SU-DHL-6 (cell line): Measurements from ENCODE around the gene PCIF1.

Experiments used
- EZH2phosphoT487 ChIP-seq: fragments of 200-600 bp; sonication (generic), shearing (Covaris generic); conservative IDR thresholded peaks from 2 replicates; pipeline ENCODE4 v1.6.1; 2018; ENCODE audit warnings: mild to moderate bottlenecking, antibody characterized with exemption, low read length, moderate library complexity, mixed read lengths
- TF ChIP-seq, protein P1 (sequence below): fragments of 200-600 bp; sonication (generic); IDR thresholded peaks from one replicate; pipeline ENCODE4 v1.5.1; 2017; ENCODE audit warnings: antibody characterized with exemption, mild to moderate bottlenecking, low read length, moderate library complexity; ENCODE audit not compliant: insufficient read depth, poor library complexity, severe bottlenecking

DNA sequence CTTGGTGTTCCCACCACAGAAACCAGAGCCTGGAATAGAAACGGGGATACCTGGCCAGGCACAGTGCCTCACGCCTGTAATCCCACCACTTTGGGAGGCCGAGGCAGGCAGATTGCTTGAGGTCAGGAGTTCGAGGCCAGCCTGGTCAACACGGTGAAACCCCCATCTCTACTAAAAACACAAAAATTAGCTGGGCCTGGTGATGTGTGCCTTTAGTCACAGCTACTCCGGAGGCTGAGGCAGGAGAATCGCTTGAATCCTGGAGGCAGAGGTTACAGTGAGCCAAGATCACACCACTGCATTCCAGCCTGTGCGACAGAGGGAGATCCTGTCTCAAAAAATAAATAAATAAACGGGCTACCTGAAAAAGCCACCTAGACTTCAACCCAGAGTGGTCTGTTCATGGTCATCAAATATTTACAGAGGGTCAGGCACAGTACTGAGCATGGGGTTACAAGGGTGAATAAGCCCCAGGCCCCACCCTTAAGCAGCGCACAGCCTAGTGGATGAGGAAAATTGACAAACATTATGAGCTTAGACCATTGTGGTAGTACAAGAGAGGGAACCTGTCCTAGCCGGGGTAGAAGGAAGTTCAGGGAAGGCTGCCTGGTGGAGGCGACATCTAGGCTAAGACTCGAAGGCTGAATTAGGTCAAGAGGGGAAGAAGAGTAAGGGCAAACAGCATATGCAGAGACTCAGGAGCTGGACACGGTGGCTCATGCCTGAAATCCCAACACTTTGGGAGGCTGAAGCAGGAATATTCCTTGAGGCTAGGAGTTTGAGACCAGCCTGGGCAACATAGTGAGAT is 7.2 kb upstream of the PCIF1 start:
- no peak for TF ChIP-seq EZH2phosphoT487
- TF ChIP-seq, protein P1, sequence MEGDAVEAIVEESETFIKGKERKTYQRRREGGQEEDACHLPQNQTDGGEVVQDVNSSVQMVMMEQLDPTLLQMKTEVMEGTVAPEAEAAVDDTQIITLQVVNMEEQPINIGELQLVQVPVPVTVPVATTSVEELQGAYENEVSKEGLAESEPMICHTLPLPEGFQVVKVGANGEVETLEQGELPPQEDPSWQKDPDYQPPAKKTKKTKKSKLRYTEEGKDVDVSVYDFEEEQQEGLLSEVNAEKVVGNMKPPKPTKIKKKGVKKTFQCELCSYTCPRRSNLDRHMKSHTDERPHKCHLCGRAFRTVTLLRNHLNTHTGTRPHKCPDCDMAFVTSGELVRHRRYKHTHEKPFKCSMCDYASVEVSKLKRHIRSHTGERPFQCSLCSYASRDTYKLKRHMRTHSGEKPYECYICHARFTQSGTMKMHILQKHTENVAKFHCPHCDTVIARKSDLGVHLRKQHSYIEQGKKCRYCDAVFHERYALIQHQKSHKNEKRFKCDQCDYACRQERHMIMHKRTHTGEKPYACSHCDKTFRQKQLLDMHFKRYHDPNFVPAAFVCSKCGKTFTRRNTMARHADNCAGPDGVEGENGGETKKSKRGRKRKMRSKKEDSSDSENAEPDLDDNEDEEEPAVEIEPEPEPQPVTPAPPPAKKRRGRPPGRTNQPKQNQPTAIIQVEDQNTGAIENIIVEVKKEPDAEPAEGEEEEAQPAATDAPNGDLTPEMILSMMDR: no peak
